HG02870 (cell line): ENCODE results near the gene CFL1.

Experiments
- ATAC-seq: cut with Tn5 transposase; IDR thresholded peaks from one replicate; pipeline ENCODE4 v1.9.1; 2021; ENCODE audit warnings: mild to moderate bottlenecking, moderate library complexity; ENCODE audit not compliant: unreplicated experiment

Gene CFL1

GRCh38 chr11:65870706-65871681 is 13.0 kb upstream of the CFL1 start:
- ATAC-seq = no peak

- no peak for ATAC-seq
Observed at GRCh38 chr11:65870307-65870658, 12.3 kb upstream of the CFL1 start.

- no peak for ATAC-seq
Observed at GRCh38 chr11:65869643-65870306, 11.8 kb upstream of the CFL1 start.

- no peak for ATAC-seq
Observed at GRCh38 chr11:65868907-65869306, 10.9 kb upstream of the CFL1 start.

- no peak for ATAC-seq
Observed at GRCh38 chr11:65868076-65868667, 10.2 kb upstream of the CFL1 start.

- ATAC-seq = no peak
Observed at GRCh38 chr11:65867284-65868071, 9.5 kb upstream of the CFL1 start.

DNA sequence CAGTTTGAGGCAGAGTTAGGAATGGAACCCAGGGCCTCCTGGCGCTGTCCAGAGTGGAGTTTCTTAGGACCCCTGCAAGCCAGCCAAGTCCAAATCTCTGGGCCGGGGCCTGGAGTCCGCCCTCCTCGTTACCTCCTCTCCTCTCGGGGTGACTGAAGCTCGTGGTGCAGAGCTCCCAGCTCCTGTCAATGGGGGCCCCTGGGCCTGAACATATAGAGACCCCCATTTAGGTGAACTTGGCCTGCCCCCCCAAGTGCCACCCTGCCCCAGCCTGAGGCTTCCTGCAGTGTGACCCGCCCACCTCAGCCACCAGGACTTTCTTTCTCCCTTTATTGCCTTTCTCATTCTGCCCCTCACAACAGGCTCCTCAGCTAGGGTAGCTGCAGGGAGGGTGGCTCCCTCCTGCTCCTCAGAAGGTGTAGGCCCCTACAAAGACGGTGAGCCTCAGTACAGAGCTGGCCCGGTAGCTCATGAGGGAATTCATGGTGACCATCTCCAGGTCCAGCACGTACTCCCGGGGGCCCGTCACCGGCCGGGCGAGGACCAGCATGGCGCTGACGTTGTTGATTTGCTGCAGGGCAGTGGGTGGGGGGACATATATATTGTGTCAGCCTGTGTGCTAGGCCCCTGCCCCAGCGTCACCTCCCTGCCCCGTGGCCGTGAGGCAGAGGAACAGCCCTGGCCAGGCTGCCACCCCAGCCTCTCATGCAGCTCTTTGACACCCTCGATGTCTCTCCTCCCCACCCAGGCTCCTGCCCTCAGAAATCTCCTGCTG is 8.7 kb upstream of the CFL1 start:
- ATAC-seq = no peak

DNA sequence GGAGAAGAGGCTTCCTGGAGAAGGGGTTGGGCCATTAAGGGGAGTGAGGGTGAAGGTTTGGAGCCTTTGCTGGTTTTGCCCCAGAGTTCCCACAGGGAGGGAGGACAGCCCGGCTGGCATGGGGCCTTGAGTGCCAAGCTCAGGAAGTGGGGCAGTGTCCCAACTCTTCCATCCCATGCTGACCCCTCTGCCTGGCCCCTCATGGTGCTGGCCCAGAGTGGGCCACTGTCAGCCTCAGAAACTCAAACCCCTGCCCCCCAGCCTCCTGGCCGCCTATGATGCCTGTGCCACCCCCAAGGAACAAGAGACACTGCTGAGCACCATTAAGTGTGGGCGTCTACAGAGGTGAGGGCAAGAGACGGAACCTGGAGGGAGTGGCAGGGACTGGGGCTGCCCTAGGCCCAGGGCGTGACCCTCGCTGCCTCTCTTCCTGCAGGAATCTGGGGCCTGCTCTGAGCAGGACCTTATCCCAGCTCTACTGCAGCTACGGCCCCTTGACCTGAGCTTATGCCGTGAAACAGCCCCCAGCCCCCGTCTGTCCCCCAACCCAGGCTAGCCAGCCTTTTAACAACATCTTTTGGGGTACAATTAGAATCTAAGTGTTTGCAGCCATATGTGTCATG is 7.7 kb upstream of the CFL1 start:
- no peak for ATAC-seq

- no peak for ATAC-seq
Observed at GRCh38 chr11:65864706-65865471, 6.9 kb upstream of the CFL1 start.

- ATAC-seq = no peak
Observed at GRCh38 chr11:65863889-65864705, 6.1 kb upstream of the CFL1 start.

DNA sequence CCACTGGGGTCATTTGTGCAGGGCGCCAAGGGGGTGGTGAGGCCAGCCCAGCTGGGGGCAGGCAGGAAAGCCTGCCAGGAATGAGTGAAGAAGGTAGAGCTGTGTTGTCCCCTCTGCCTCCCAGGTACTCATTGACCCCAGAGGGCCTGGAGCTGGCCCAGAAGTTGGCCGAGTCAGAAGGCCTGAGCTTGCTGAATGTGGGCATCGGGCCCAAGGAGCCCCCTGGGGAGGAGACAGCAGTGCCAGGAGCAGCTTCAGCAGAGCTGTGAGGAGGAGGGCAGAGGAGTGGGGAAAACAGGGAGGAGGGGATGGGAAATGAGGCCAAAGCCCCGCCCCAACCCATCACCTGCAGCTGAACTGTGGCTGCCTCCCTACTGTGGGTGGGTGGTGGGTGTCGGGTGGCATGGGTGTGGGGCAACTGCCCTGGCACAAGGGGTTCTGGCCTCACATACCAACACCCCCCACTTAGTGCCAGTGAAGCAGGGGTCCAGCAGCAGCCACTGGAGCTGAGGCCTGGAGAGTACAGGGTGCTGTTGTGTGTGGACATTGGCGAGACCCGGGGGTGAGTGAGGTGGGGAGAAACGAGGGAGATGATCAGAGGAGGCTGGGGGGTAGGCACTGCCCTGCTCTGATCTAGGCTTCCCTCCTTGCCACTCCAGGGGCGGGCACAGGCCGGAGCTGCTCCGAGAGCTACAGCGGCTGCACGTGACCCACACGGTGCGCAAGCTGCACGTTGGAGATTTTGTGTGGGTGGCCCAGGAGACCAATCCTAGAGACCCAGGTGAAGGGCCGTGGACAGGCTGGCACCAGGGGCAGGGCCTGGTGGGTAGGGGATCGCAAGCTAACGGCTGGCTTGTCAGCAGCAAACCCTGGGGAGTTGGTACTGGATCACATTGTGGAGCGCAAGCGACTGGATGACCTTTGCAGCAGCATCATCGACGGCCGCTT is 5.2 kb upstream of the CFL1 start:
- ATAC-seq = no peak

GRCh38 chr11:65862191-65862735 is 4.3 kb upstream of the CFL1 start:
- ATAC-seq = no peak

DNA sequence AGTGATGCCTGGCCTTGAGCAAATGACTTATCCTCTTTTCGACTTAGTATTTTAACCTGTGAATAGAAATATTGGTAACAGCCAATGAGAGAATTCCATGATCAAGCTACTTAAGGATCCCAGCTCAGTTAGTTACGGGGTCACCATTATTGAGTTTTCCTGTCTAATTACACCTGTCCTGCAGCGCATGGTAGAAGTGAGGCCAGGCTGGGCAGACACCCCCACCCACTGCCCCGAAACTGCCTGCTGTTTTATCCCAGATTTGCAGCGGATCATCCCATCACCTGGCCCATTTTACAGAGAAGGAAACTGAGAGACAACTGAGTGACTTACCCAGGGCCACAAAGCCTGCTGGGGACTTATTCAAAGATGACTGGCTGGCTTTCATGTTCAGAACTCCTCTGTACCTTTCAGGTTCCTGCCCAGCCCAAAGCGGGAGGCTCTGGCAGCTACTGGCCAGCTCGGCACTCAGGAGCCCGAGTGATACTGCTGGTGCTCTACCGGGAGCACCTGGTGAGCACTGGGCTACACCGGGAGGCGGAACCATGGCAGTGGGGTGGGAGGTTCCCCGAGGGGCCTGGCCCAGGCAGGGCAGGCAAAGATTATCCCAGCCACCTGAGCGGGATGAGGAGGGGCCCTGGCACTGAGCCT is 3.7 kb upstream of the CFL1 start:
- ATAC-seq = no peak

DNA sequence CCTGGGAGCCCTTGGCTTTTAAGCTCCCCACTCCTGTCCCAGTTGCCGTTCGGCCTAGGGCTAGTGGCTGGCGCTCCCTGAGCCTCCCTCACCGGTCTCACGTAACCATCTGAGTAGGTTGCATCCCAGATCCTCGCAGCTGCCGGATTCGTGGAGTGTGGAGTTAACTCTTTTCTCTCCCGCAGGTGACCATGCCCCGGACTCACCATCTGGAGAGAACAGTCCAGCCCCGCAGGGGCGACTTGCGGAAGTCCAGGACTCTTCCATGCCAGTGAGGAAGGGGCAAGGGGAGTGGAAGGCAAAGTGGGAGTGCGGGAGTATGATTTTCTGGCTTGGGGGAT is 3.2 kb upstream of the CFL1 start:
- no peak for ATAC-seq

DNA sequence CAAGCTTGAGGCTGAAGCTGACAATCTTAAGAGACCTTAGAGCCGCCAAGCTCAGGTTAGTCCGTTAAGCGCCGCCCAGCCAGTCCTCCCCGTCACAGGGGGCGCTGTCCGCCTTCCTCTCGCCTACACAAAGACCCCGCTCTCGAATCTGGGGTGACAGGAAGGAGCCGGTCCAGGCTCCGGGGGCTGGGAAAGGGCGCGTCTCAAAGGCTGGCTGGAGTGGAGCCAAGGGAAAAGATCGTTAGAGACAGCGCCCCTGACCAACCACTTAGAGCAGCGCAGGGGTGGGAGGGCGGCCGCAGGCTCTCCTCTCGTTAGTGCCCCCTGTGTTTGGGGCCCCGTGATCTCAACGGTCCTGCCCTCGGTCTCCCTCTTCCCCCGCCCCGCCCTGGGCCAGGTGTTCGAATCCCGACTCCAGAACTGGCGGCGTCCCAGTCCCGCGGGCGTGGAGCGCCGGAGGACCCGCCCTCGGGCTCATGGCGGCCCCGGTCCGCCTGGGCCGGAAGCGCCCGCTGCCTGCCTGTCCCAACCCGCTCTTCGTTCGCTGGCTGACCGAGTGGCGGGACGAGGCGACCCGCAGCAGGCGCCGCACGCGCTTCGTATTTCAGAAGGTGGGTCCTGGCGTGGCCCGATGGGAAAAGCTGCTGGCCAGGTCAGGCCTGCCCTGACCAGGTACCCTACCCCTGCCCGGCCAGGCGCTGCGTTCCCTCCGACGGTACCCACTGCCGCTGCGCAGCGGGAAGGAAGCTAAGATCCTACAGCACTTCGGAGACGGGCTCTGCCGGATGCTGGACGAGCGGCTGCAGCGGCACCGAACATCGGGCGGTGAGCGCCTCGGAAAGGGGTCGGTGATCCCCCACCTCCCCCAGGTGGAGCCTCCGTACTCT is 2.5 kb upstream of the CFL1 start, which contains the start of gene MUS81:
Gene MUS81 (plus strand): TSS at position 156 of the 887 bp plus-strand sequence. CDS start 321 bp downstream, at position 477.
- ATAC-seq = peak; percentile 29
